HepG2 (cell line): Measurements from ENCODE around the gene AP2A2. TPM values are rescaled to one million over a fixed set of nuclear protein-coding genes. Genes with fewer than 3 reads are reported as not detected.

ENCODE experiments used
- ATAC-seq: fragments of 200-7000 bp; cut with Tn5 transposase; 3 replicates; pipeline ENCODE4 v1.9.1; 2020; ENCODE audit warnings: mild to moderate bottlenecking, moderate library complexity
- BruUV-seq: library from RNA; stranded (reverse); fragments of 400-500 nt; replicated peaks from 2 replicates; lab custom pipeline; 2021; lab: Mats Ljungman, UMichigan
- CTCF ChIA-PET: fragments of 300-600 bp; formaldehyde crosslinking; extraction: SDS; loops from one replicate; lab custom pipeline; 2021; ENCODE audit warnings: low total read pairs, inconsistent platforms, low intra/inter-chr PET ratio; lab: Yijun Ruan, JAX
- POLR2A ChIA-PET: fragments of 350-600 bp; sonication (Branson Sonifier 250); formaldehyde crosslinking; loops from one replicate; lab custom pipeline; 2020; ENCODE audit warnings: antibody characterized with exemption, inconsistent platforms; lab: Yijun Ruan, JAX
- DNase-seq: peaks from one replicate; pipeline ENCODE4 v3.0.0-alpha.2; 2015; ENCODE audit warnings: low spot score
- FAIRE-seq: peaks from 3 replicates; lab custom pipeline; 2011; peaks lifted over from hg19 to GRCh38; lab: Jason Lieb, UNC
- H2AFZ ChIP-seq: one replicate; pipeline ENCODE4 v1.6.1; 2011; ENCODE audit warnings: low read length, inconsistent platforms
- H3K27ac ChIP-seq: fragments of 300-600 bp; 3 replicates; pipeline ENCODE4 v1.8.0; 2011; ENCODE audit warnings: mixed run types, mild to moderate bottlenecking, mixed read lengths, low read length, inconsistent platforms; ENCODE audit not compliant: insufficient read depth; ENCODE audit errors: extremely low read length
- H3K27me3 ChIP-seq, 2 experiments: fragments of 200-600 bp in 1 of 2; 2 replicates in 1 of 2; 3 replicates in 1 of 2; pipeline versions ENCODE4 v1.6.0 to v1.8.0; 2011; ENCODE audit warnings: low read length in 2 of 2, mild to moderate bottlenecking in 2 of 2, moderate library complexity in 2 of 2, inconsistent platforms in 1 of 2; ENCODE audit not compliant: insufficient read depth in 2 of 2, control insufficient read depth in 1 of 2
- H3K36me3 ChIP-seq, 2 experiments: fragments of 200-600 bp in 1 of 2; replicated peaks in 1 of 2; 2 replicates in 1 of 2; 3 replicates in 1 of 2; pipeline versions ENCODE4 v1.5.1 to v1.8.0; 2011; ENCODE audit warnings: low read length in 2 of 2, inconsistent platforms in 1 of 2; ENCODE audit not compliant: insufficient read depth in 2 of 2, control insufficient read depth in 1 of 2
- H3K4me1 ChIP-seq: 2 replicates; pipeline ENCODE4 v1.5.1; 2012; ENCODE audit warnings: low read length, inconsistent platforms; ENCODE audit not compliant: insufficient read depth
- H3K4me2 ChIP-seq: 2 replicates; pipeline ENCODE4 v1.6.0; 2011; ENCODE audit warnings: low read depth, low read length, inconsistent platforms
- H3K4me3 ChIP-seq, 3 experiments: fragments of 200-600 bp in 1 of 3; sonication (generic), shearing (Covaris generic) in 1 of 3; replicated peaks in 1 of 3; 2 replicates each; pipeline ENCODE4 v1.5.1; 2011 to 2016; ENCODE audit warnings: low read length in 3 of 3, inconsistent platforms in 2 of 3, low read depth in 2 of 3, mild to moderate bottlenecking in 2 of 3, control low read depth in 1 of 3, mixed read lengths in 1 of 3; ENCODE audit not compliant: insufficient read depth in 1 of 3
- H3K79me2 ChIP-seq: one replicate; pipeline ENCODE4 v1.6.1; 2011; ENCODE audit warnings: low read length, inconsistent platforms; ENCODE audit not compliant: insufficient read depth
- H3K9ac ChIP-seq: 2 replicates; pipeline ENCODE4 v1.6.0; 2011; ENCODE audit warnings: mild to moderate bottlenecking, low read depth, low read length, inconsistent platforms; ENCODE audit not compliant: insufficient read depth
- H3K9me3 ChIP-seq: 2 replicates; pipeline ENCODE4 v1.5.1; 2012; ENCODE audit warnings: mild to moderate bottlenecking, low read length
- H4K20me1 ChIP-seq: 2 replicates; pipeline ENCODE4 v1.6.0; 2011; ENCODE audit warnings: inconsistent platforms, mild to moderate bottlenecking, low read length, moderate library complexity; ENCODE audit not compliant: insufficient read depth
- PHF20 ChIP-seq: sonication (generic); formaldehyde crosslinking; IDR thresholded peaks from 2 replicates; pipeline ENCODE4 v1.5.0; 2020; ENCODE audit warnings: mild to moderate bottlenecking, missing genetic modification reagents
- SSRP1 ChIP-seq: IDR thresholded peaks from 2 replicates; pipeline ENCODE4 v1.6.1; 2016; ENCODE audit warnings: control low read depth
- TAF1 ChIP-seq: sonication (generic); formaldehyde crosslinking; IDR thresholded peaks from 2 replicates; pipeline ENCODE4 v1.4.0; 2020; ENCODE audit warnings: missing genetic modification reagents
- TP53 ChIP-seq: sonication (generic); formaldehyde crosslinking; conservative IDR thresholded peaks from 2 replicates; pipeline ENCODE4 v1.4.0; 2020; ENCODE audit warnings: missing genetic modification reagents
- ZNF724P ChIP-seq: sonication (generic); formaldehyde crosslinking; IDR thresholded peaks from 2 replicates; pipeline ENCODE4 v1.8.0; 2022; ENCODE audit warnings: missing genetic modification reagents, borderline replicate concordance
- WGBS: methylation state at CpG from one replicate; pipeline ENCODE4 v1.1.6; 2017; ENCODE audit warnings: low lambda C conversion rate; 5-methylcytosine and 5-hydroxymethylcytosine counted together
- in situ Hi-C: cut with HindIII; loops from 2 replicates; pipeline ENCODE4 v1.10.0; 2017; ENCODE audit warnings: low pct_unique_long_range_greater_than_20kb; ENCODE audit not compliant: extremely low pct_ligation_motif_present
- intact Hi-C: fragments of 100-400 bp; cut with micrococcal nuclease; formaldehyde crosslinking; loops from one replicate; pipeline ENCODE4 v1.10.0; 2022; ENCODE audit not compliant: unreplicated experiment
- polyA plus RNA-seq, 8 experiments: library from polyadenylated mRNA; depleted of rRNA in 3 of 8; stranded (reverse) in 7 of 8; unstranded in 1 of 8; fragments of >200 nt; fragmentation: Illumina TruSeq in 4 of 8; extraction: Trizol in 4 of 8; gene quantifications; 2 replicates each; pipeline versions ENCODE4 v1.2.1 to v1.2.3, GENCODE V29; 2011 to 2016; ENCODE audit warnings: low read depth in 4 of 8, missing spikeins in 1 of 8, mixed read lengths in 1 of 8; ENCODE audit not compliant: insufficient read depth in 1 of 8
- small RNA-seq, 3 experiments: library from RNA; depleted of rRNA; stranded (forward); fragments of <200 nt; gene quantifications; one replicate each; pipeline ENCODE3, GENCODE V24; 2012; ENCODE audit warnings: low read depth in 2 of 3, low replicate concordance in 1 of 3; ENCODE audit not compliant: insufficient read length in 3 of 3, insufficient read depth in 2 of 3
- total RNA-seq, 5 experiments: library from RNA; depleted of rRNA; stranded (reverse); fragments of >200 nt; fragmentation: Illumina TruSeq; extraction: Trizol; gene quantifications; 2 replicates each; pipeline ENCODE4 v1.2.3, GENCODE V29; 2016; ENCODE audit warnings: low read depth in 1 of 5

Gene AP2A2
- total and polyA plus RNA-seq, 2 of the 13 experiments (the other 11 are each of a cell fraction or from before 2014, with no cell fraction given) = 25.7 to 75.7 TPM

DNA sequence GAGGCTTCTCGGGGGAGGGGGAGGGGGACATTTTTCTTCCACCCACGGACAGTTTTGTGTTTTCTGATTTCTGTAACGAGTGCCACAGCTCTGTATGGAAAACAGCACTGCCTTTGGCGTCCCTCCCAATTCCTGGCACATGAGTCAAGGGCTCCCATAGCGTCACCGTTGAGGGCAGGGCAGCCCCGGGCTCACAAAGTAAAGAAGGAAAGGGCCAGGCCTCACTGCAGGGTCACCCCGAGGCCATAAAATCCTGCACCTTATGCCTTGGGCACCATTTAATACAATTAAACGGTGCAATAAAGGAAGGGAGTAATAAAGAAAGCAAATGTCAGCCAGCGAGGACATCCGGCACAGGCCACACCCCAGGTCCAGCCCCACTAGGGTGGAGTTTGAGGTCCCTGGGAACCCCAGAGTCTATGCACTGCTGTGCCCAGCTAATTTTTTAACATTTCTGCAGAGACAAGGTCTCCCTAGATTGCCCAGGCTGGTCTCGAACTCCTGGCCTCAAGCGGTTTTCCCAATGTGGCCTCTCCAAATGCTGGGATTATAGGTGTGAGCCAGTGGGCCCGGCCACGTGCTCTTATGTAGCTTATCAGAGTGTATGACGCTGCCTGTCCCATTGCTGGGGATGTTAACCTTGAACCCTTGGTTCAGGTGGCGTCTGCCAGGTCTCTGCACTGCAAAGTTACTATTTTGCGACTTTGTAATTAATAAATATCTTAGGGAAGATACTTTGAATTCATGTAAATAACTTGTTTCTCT lies 135.4 kb downstream of the AP2A2 start:
- ATAC-seq = no peak
- in situ Hi-C loops = no loop called here

More for the DNA sequence above, 135.4 kb downstream of the AP2A2 start:
- no peak overlapping the region for H3K4me3 ChIP-seq
- no TSS peak for BruUV-seq
- POLR2A ChIA-PET = no interaction called here
- TF ChIP-seq TAF1 (CRISPR knock-in tag) (no peak), SSRP1 (CRISPR knock-in tag) (no peak), PHF20 (CRISPR knock-in tag) (no peak), ZNF724P (CRISPR knock-in tag) (no peak), TP53 (CRISPR knock-in tag) (no peak)
- TF ChIP-seq, all 625 proteins: peak for 0
- H3K9me3 ChIP-seq = 0 out of 2 replicates have a peak, but pooled peaks cover 4% of the 10 kb centered on the region
- no peak overlapping the region for H3K4me2 ChIP-seq
- intact Hi-C loops = no loop called here
- no peak overlapping the region for H2AFZ ChIP-seq
- no peaks in the 10 kb centered on the region for H4K20me1 ChIP-seq
- H3K4me1 ChIP-seq = peaks cover 5% of the 10 kb centered on the region; the same call in 1 of the 2 replicates
- FAIRE-seq (no peak), DNase-seq (no peak)
- H3K9ac ChIP-seq = no peak overlapping the region
- peaks cover 6 to 44% of the 10 kb centered on the region in 2 experiments; a peak in 3 of 5 replicates for H3K27me3 ChIP-seq
- no peaks in the 10 kb centered on the region for H3K79me2 ChIP-seq
- H3K27ac ChIP-seq = no peak overlapping the region
- H3K36me3 ChIP-seq = no peaks in the 10 kb centered on the region
- WGBS = 24% methylated on average over 18 of the region's 18 CpGs
- CTCF ChIA-PET = no interaction called here

Small RNA genes lying within 50 kb of the gene (small RNA-seq; reads per million reads assigned to genes)
- 0 reads per million in 3 experiments for gene RNU6-1025P

Other genes with a start within 250 kb of the AP2A2 start
- 18.2 and 29.6 TPM in 2 replicates for gene DEAF1, start 230.6 kb upstream of the AP2A2 start, total RNA-seq (2016; rRNA removed; fragmentation: Illumina TruSeq; extraction: Trizol)
- gene DEAF1, start 230.6 kb upstream of the AP2A2 start, polyA plus RNA-seq (2011; rRNA removed) = 22.3 and 31.6 TPM in 2 replicates
- 2.7 and 5.6 TPM in 2 replicates for gene TMEM80, start 230.1 kb upstream of the AP2A2 start, total RNA-seq (2016; rRNA removed; fragmentation: Illumina TruSeq; extraction: Trizol)
- gene TMEM80, start 230.1 kb upstream of the AP2A2 start, polyA plus RNA-seq (2011; rRNA removed) = 17.1 and 20.9 TPM in 2 replicates
- gene EPS8L2, start 219.6 kb upstream of the AP2A2 start, total RNA-seq (2016; rRNA removed; fragmentation: Illumina TruSeq; extraction: Trizol) = 55.6 and 89.3 TPM in 2 replicates
- 416 and 597 TPM in 2 replicates for gene EPS8L2, start 219.6 kb upstream of the AP2A2 start, polyA plus RNA-seq (2011; rRNA removed)
- gene TALDO1, start 178.4 kb upstream of the AP2A2 start, total RNA-seq (2016; rRNA removed; fragmentation: Illumina TruSeq; extraction: Trizol) = 240 and 336 TPM in 2 replicates
- gene TALDO1, start 178.4 kb upstream of the AP2A2 start, polyA plus RNA-seq (2011; rRNA removed) = 88.1 and 107 TPM in 2 replicates
- 35.8 and 60.5 TPM in 2 replicates for gene GATD1, start 148.4 kb upstream of the AP2A2 start, total RNA-seq (2016; rRNA removed; fragmentation: Illumina TruSeq; extraction: Trizol)
- gene GATD1, start 148.4 kb upstream of the AP2A2 start, polyA plus RNA-seq (2011; rRNA removed) = 31.3 and 40.0 TPM in 2 replicates
- gene CEND1, start 135.8 kb upstream of the AP2A2 start, total RNA-seq (2016; rRNA removed; fragmentation: Illumina TruSeq; extraction: Trizol) = not detected in 2 replicates
- gene CEND1, start 135.8 kb upstream of the AP2A2 start, polyA plus RNA-seq (2011; rRNA removed) = not detected in 2 replicates
- gene SLC25A22, start 127.6 kb upstream of the AP2A2 start, total RNA-seq (2016; rRNA removed; fragmentation: Illumina TruSeq; extraction: Trizol) = 8.0 and 12.4 TPM in 2 replicates
- 19.2 and 20.5 TPM in 2 replicates for gene SLC25A22, start 127.6 kb upstream of the AP2A2 start, polyA plus RNA-seq (2011; rRNA removed)
- 7.9 and 16.0 TPM in 2 replicates for gene PIDD1, start 120.6 kb upstream of the AP2A2 start, total RNA-seq (2016; rRNA removed; fragmentation: Illumina TruSeq; extraction: Trizol)
- gene PIDD1, start 120.6 kb upstream of the AP2A2 start, polyA plus RNA-seq (2011; rRNA removed) = 14.3 and 17.7 TPM in 2 replicates
- gene RPLP2, start 115.9 kb upstream of the AP2A2 start, total RNA-seq (2016; rRNA removed; fragmentation: Illumina TruSeq; extraction: Trizol) = 2,049 and 2,106 TPM in 2 replicates
- gene RPLP2, start 115.9 kb upstream of the AP2A2 start, polyA plus RNA-seq (2011; rRNA removed) = 895 and 978 TPM in 2 replicates
- gene PNPLA2, start 107.0 kb upstream of the AP2A2 start, total RNA-seq (2016; rRNA removed; fragmentation: Illumina TruSeq; extraction: Trizol) = 4.8 and 10.5 TPM in 2 replicates
- 43.2 and 58.1 TPM in 2 replicates for gene PNPLA2, start 107.0 kb upstream of the AP2A2 start, polyA plus RNA-seq (2011; rRNA removed)
- gene CRACR2B, start 98.0 kb upstream of the AP2A2 start, total RNA-seq (2016; rRNA removed; fragmentation: Illumina TruSeq; extraction: Trizol) = 8.9 and 14.9 TPM in 2 replicates
- 21.0 and 27.7 TPM in 2 replicates for gene CRACR2B, start 98.0 kb upstream of the AP2A2 start, polyA plus RNA-seq (2011; rRNA removed)
- gene CD151, start 92.9 kb upstream of the AP2A2 start, total RNA-seq (2016; rRNA removed; fragmentation: Illumina TruSeq; extraction: Trizol) = 54.0 and 125 TPM in 2 replicates
- gene CD151, start 92.9 kb upstream of the AP2A2 start, polyA plus RNA-seq (2011; rRNA removed) = 197 and 287 TPM in 2 replicates
- gene POLR2L, start 83.3 kb upstream of the AP2A2 start, total RNA-seq (2016; rRNA removed; fragmentation: Illumina TruSeq; extraction: Trizol) = 114 and 146 TPM in 2 replicates
- 104 and 115 TPM in 2 replicates for gene POLR2L, start 83.3 kb upstream of the AP2A2 start, polyA plus RNA-seq (2011; rRNA removed)
- gene TSPAN4, start 83.0 kb upstream of the AP2A2 start, total RNA-seq (2016; rRNA removed; fragmentation: Illumina TruSeq; extraction: Trizol) = 13.2 and 31.7 TPM in 2 replicates
- 68.3 and 88.5 TPM in 2 replicates for gene TSPAN4, start 83.0 kb upstream of the AP2A2 start, polyA plus RNA-seq (2011; rRNA removed)
- gene CHID1, start 15.1 kb upstream of the AP2A2 start, total RNA-seq (2016; rRNA removed; fragmentation: Illumina TruSeq; extraction: Trizol) = 39.6 and 65.1 TPM in 2 replicates
- gene CHID1, start 15.1 kb upstream of the AP2A2 start, polyA plus RNA-seq (2011; rRNA removed) = 93.6 and 102 TPM in 2 replicates
- not detected in 2 replicates for gene MUC6, start 110.8 kb downstream of the AP2A2 start, total RNA-seq (2016; rRNA removed; fragmentation: Illumina TruSeq; extraction: Trizol)
- not detected in 2 replicates for gene MUC6, start 110.8 kb downstream of the AP2A2 start, polyA plus RNA-seq (2011; rRNA removed)
- not detected in 2 replicates for gene MUC2, start 149.0 kb downstream of the AP2A2 start, total RNA-seq (2016; rRNA removed; fragmentation: Illumina TruSeq; extraction: Trizol)
- gene MUC2, start 149.0 kb downstream of the AP2A2 start, polyA plus RNA-seq (2011; rRNA removed) = under 0.01 TPM in 1 of 2 replicates, not detected in the other
- gene MUC5AC, start 232.1 kb downstream of the AP2A2 start, total RNA-seq (2016; rRNA removed; fragmentation: Illumina TruSeq; extraction: Trizol) = not detected in 2 replicates
- gene MUC5AC, start 232.1 kb downstream of the AP2A2 start, polyA plus RNA-seq (2011; rRNA removed) = under 0.01 TPM in 2 replicates